Loucy (cell line): Measurements from ENCODE around the gene RNF43.

ENCODE experiments used
- H2AFZ ChIP-seq: fragments of 200-600 bp; sonication (generic); 2 replicates; pipeline ENCODE4 v1.6.0; 2016; ENCODE audit warnings: antibody characterized with exemption, mild to moderate bottlenecking, low read length, moderate library complexity
- H3F3A ChIP-seq: fragments of 200-600 bp; 2 replicates; pipeline ENCODE4 v1.6.0; 2016; ENCODE audit warnings: antibody characterized with exemption, low read depth, mild to moderate bottlenecking
- H3K27me3 ChIP-seq: fragments of 200-600 bp; sonication (generic); 2 replicates; pipeline ENCODE4 v1.6.1; 2014; ENCODE audit warnings: low read length, mild to moderate bottlenecking; ENCODE audit not compliant: insufficient read depth, poor library complexity, severe bottlenecking
- H3K36me3 ChIP-seq: fragments of 200-600 bp; sonication (generic); 2 replicates; pipeline ENCODE4 v1.6.1; 2016; ENCODE audit warnings: low read length; ENCODE audit not compliant: insufficient read depth
- H3K4me1 ChIP-seq: fragments of 200-600 bp; sonication (generic); 2 replicates; pipeline ENCODE4 v1.5.1; 2014; ENCODE audit warnings: low read length, mild to moderate bottlenecking; ENCODE audit not compliant: insufficient read depth, poor library complexity, severe bottlenecking
- H3K4me2 ChIP-seq: fragments of 200-600 bp; sonication (generic); 2 replicates; pipeline ENCODE4 v1.6.0; 2014; ENCODE audit warnings: antibody characterized with exemption, low read length, low read depth, mild to moderate bottlenecking; ENCODE audit not compliant: poor library complexity, severe bottlenecking
- H3K4me3 ChIP-seq: fragments of 200-600 bp; sonication (generic); 2 replicates; pipeline ENCODE4 v1.5.1; 2014; ENCODE audit warnings: low read length, mild to moderate bottlenecking, mixed read lengths; ENCODE audit not compliant: poor library complexity, severe bottlenecking
- H3K79me2 ChIP-seq: fragments of 200-600 bp; sonication (generic); 2 replicates; pipeline ENCODE4 v1.6.1; 2014; ENCODE audit warnings: low read length; ENCODE audit not compliant: insufficient read depth
- H3K9ac ChIP-seq: fragments of 200-600 bp; sonication (generic); 2 replicates; pipeline ENCODE4 v1.6.0; 2014; ENCODE audit warnings: mild to moderate bottlenecking, low read depth, low read length, moderate library complexity; ENCODE audit not compliant: poor library complexity, severe bottlenecking
- H3K9me2 ChIP-seq: fragments of 200-600 bp; sonication (generic); replicated peaks from 2 replicates; pipeline ENCODE4 v1.6.1; 2016; ENCODE audit warnings: low read depth, low read length, mixed read lengths
- H3K9me3 ChIP-seq: fragments of 200-600 bp; sonication (generic); 2 replicates; pipeline ENCODE4 v1.6.1; 2014; ENCODE audit warnings: mild to moderate bottlenecking, antibody characterized with exemption, low read length, low read depth; ENCODE audit not compliant: insufficient read depth
- H4K20me1 ChIP-seq: fragments of 200-600 bp; sonication (generic); 2 replicates; pipeline ENCODE4 v1.6.0; 2014; ENCODE audit warnings: antibody characterized with exemption, low read length, mild to moderate bottlenecking; ENCODE audit not compliant: insufficient read depth, poor library complexity, severe bottlenecking
- EZH2phosphoT487 ChIP-seq: fragments of 200-600 bp; IDR thresholded peaks from 2 replicates; pipeline ENCODE4 v1.6.1; 2018; ENCODE audit warnings: antibody characterized with exemption, mild to moderate bottlenecking, moderate library complexity, borderline replicate concordance
- TF ChIP-seq, protein P1 (sequence below): fragments of 200-600 bp; sonication (generic); conservative IDR thresholded peaks from 2 replicates; pipeline ENCODE4 v1.5.1; 2014; ENCODE audit warnings: mild to moderate bottlenecking, antibody characterized with exemption, low read length

Gene RNF43

DNA sequence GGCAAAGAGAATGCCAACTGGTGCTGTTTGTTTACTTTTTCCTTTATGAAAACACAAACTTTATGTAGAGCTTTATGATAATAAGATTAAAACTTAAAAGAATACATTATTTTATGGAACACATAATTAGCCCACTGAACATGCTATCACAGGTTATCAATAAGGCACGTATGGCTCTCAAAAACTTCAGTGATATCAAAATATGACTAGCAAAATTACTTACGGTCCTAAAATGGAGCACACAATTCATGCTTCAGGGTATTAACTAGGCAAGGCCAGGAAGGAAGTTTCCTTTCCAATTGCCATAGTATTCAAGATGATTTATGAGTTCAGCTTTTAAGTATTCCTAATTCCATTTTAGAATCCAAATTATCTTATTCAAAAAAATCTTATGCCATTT lies 3.6 kb downstream of the RNF43 start:
- TF ChIP-seq, protein P1, sequence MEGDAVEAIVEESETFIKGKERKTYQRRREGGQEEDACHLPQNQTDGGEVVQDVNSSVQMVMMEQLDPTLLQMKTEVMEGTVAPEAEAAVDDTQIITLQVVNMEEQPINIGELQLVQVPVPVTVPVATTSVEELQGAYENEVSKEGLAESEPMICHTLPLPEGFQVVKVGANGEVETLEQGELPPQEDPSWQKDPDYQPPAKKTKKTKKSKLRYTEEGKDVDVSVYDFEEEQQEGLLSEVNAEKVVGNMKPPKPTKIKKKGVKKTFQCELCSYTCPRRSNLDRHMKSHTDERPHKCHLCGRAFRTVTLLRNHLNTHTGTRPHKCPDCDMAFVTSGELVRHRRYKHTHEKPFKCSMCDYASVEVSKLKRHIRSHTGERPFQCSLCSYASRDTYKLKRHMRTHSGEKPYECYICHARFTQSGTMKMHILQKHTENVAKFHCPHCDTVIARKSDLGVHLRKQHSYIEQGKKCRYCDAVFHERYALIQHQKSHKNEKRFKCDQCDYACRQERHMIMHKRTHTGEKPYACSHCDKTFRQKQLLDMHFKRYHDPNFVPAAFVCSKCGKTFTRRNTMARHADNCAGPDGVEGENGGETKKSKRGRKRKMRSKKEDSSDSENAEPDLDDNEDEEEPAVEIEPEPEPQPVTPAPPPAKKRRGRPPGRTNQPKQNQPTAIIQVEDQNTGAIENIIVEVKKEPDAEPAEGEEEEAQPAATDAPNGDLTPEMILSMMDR: no peak
- no peak for TF ChIP-seq EZH2phosphoT487
- peak overlapping the region; percentile 78 for H3K4me2 ChIP-seq

DNA sequence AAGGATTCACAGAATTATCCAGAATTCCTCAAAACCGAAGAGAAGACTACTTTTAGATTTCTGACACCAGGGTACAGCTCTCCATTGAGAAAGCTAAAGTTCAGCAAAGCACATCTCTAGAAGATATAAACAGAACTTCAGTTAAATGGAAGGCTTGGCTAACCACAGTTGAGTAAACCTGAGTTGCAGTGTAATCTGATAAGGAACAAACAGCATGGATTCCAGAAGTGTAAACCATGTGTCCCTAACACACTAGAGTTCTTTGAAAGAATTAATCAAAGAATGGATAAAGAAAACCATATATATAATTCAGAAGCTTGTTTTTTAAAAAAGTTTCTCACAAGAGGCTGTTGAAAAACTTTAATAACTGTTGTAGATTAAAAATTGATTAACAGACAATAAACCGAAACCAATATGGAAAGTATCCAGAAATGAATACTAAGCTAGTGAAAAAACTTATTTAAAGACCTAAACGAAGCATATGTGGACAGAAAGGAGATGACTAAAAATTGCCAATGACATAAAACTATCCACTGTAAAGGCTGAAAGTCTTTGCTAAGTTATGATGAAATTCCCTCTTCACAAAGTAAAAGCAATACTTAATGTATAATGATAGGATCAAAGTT lies 4.3 kb downstream of the RNF43 start:
- Histone ChIP-seq H3K4me3 (peak overlapping the region; percentile 77), H4K20me1 (no peaks in the 10 kb centered on the region)

More for the DNA sequence above, 3.6 kb downstream of the RNF43 start:
- H3F3A ChIP-seq: no peaks in the 10 kb centered on the region
- H3K79me2 ChIP-seq: peaks cover 90% of the 10 kb centered on the region
- H3K9me2 ChIP-seq: no peaks in the 10 kb centered on the region
- H3K36me3 ChIP-seq: no peaks in the 10 kb centered on the region
- peak overlapping the region; percentile 77 for H3K4me3 ChIP-seq
- no peaks in the 10 kb centered on the region for H3K27me3 ChIP-seq
- no peak overlapping the region for H2AFZ ChIP-seq
- no peaks in the 10 kb centered on the region for H3K9me3 ChIP-seq
- peak overlapping the region; percentile 76 for H3K9ac ChIP-seq
- no peaks in the 10 kb centered on the region for H4K20me1 ChIP-seq
- peaks cover 81% of the 10 kb centered on the region for H3K4me1 ChIP-seq

DNA sequence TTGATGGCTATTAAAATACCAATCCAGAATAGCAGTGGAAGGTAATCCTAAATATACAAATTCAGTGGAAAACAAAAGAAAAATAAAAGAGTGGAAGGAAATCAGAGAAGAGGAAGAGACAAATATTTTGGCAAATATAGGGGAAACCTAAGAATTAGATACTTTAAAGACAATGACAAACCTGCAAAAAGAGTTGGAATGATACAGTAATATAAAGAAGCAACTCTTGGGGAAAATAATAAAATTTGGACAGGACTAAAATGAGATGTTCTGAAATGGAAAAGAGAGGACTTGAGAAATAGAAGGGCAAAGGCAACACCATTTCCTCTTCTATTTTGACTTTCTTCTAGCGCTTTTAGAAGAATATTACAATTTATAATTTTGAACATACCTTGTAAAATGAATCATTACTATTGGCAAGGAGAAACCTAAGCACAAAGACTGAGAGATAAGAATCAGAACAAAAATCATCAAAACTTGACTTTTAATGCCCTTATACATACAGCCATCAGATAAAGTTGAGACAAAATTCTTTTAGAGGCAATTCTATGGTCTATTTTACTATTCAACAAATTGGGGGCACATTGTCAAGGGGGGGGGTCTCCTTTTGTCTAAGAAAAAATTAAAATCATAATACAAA lies 5.2 kb downstream of the RNF43 start:
- TF ChIP-seq, protein P1: no peak
- TF ChIP-seq EZH2phosphoT487: no peak
- H3F3A ChIP-seq: no peaks in the 10 kb centered on the region
- H3K4me3 ChIP-seq: peak overlapping the region; percentile 77
- H3K4me1 ChIP-seq: peaks cover 83% of the 10 kb centered on the region
- no peaks in the 10 kb centered on the region for H3K9me2 ChIP-seq
- peak overlapping the region; percentile 78 for H3K4me2 ChIP-seq
- no peaks in the 10 kb centered on the region for H4K20me1 ChIP-seq
- no peaks in the 10 kb centered on the region for H3K36me3 ChIP-seq
- H3K79me2 ChIP-seq: peaks cover 100% of the 10 kb centered on the region
- H3K9me3 ChIP-seq: no peaks in the 10 kb centered on the region
- H2AFZ ChIP-seq: no peak overlapping the region
- H3K9ac ChIP-seq: peak overlapping the region; percentile 76
- no peaks in the 10 kb centered on the region for H3K27me3 ChIP-seq

More for the DNA sequence above, 4.3 kb downstream of the RNF43 start:
- H3K9ac ChIP-seq: peak overlapping the region; percentile 76
- no peaks in the 10 kb centered on the region for H3K9me2 ChIP-seq
- peak overlapping the region; percentile 78 for H3K4me2 ChIP-seq
- peaks cover 84% of the 10 kb centered on the region for H3K4me1 ChIP-seq
- H3K27me3 ChIP-seq: no peaks in the 10 kb centered on the region
- no peak for TF ChIP-seq EZH2phosphoT487
- TF ChIP-seq, protein P1: no peak
- no peaks in the 10 kb centered on the region for H3K36me3 ChIP-seq
- no peak overlapping the region for H2AFZ ChIP-seq
- H3F3A ChIP-seq: no peaks in the 10 kb centered on the region
- peaks cover 96% of the 10 kb centered on the region for H3K79me2 ChIP-seq
- H3K9me3 ChIP-seq: no peaks in the 10 kb centered on the region
